NCI-H1417 (cell line): ENCODE data around the gene ULK1.
"Not testable (repeated sequence)": the region's sequence is repeated elsewhere in the genome, so short reads cannot be mapped to it uniquely, and the experiment has no call there.

Experiments used
- DNase-seq, 3 experiments: peaks; one replicate each; lab custom pipeline; 2025; lab: John Stamatoyannopoulos, UW

The ULK1 gene

GRCh38 chr12:131943389-131943788 is 49.0 kb downstream of the ULK1 start:
- no peak for DNase-seq

DNA sequence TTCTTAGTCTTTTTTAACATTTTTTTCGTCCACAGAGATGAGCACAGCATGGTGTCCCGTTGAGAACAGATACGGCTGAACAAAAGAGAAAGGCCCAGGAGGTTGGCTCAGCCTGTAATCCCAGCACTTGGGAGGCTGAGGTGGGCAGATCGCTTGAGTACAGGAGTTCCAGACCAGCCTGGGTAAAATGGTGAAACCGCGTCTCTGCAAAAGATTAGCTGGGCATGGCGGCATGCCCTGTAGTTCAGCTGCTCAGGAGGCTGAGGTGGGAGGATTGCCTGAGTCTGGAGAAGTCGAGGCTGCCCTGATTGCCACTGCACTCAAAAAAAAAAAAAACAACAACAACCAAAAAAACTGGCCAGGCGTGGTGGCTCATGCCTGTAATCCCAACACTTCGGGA is 49.5 kb downstream of the ULK1 start:
- DNase-seq: no peak

- DNase-seq: no peak
These were observed 50.3 kb downstream of the ULK1 start for GRCh38 chr12:131944601-131945251.

GRCh38 chr12:131946757-131947156 is 52.3 kb downstream of the ULK1 start:
- DNase-seq: no peak

DNA sequence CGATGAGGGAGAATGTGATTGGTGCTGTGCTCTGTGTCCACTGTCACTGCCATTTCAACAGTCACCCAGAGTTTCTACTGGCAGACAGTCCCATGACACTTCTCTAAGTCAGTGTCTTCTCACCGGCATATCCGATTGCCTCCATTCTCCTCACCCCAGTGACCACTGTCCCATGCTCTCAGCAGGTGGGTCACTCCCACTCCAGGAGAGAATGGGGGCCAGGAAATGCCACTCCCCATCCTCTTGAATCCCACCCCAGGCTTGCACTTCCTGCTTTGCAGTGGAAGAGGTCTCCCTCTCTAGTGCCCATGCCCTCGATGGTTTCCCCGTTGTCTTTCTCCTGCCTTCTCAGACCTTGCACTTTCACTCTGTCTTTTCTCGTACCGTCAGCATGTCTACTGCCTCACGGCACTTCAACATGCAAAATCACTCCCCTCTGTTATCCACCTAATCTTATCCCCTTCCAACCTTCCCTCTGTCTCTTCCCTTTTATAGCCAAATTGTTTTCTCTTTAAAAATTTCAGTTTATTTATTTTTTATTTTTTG is 53.1 kb downstream of the ULK1 start:
- DNase-seq: no peak

DNA sequence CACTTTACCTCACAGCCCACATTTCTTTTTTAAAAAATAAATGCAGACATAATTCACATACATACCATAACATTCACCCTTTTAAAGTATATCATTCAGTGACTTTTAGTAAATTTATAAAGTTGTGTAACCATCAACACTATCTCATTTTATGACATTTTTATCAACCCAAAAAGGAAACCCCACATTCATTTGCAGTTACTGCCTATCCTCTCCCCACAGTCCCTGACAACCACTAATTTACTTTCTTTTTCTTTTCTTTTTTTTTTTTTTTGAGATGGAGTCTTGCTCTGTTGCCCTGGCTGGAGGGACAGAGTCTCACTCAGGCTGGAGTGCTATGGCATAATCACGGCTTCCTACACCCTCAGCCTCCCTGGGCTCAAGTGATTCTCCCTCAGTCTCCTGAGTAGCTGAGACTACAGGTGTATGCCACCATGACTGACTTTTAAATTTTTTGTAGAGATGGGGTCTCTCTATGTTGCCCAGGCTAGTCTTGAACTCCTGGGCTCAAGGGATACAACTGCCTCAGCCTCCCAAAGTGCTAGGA is 53.8 kb downstream of the ULK1 start:
- DNase-seq: no peak

- DNase-seq: not testable (repeated sequence)
These were observed 54.5 kb downstream of the ULK1 start for GRCh38 chr12:131948713-131949430.

DNA sequence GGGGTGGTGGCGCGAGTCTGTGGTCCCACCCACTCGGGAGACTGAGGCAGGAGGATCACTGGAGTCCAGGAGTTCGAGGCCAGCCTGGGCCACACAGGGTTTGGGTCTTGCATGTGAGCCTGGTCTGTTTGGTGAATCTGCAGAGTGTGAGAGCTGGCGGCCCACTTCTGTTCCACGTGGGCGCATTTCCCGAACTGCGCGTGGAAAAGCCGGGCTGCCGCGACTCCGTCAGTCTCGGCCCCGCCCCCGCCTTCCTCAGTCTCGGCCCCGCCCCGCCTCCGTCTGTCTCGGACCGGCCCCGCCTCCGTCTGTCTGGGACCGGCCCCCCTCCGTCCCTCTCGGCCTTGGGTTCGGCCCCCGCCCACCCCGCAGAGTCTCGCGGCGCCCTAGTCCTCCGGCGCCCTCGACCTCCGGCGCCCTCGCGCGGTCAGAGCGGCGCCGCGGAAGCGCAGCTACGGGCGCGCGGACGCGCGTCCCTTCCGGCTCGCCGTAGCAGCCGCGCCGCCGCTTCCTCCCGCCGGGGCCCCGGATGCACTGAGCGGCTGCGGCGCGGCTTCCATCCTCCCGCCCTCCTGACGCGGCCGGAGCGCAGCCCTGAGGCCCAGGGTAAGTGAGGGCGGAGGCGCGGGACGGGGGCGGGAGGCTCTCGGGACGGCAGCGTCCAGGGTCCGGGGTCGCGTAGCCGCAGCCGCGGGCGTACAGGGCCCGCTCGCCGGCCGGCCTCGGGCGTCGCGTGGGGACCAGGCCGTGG is 55.2 kb downstream of the ULK1 start, which contains the start of gene EP400:
Gene EP400 (plus strand): TSS at position 512 of the 751 bp plus-strand sequence. CDS start 10,678 bp downstream, outside the sequence.
- peak; percentile 95 to 97 (median 95) for DNase-seq

GRCh38 chr12:131950182-131950913 is 55.9 kb downstream of the ULK1 start:
- DNase-seq: peak in 2 of 3 experiments; percentile 78 to 84

GRCh38 chr12:131953810-131954209 is 59.4 kb downstream of the ULK1 start:
- DNase-seq: not testable (repeated sequence)

- not testable (repeated sequence) for DNase-seq
These were observed 60.0 kb downstream of the ULK1 start for GRCh38 chr12:131954460-131954859.

DNA sequence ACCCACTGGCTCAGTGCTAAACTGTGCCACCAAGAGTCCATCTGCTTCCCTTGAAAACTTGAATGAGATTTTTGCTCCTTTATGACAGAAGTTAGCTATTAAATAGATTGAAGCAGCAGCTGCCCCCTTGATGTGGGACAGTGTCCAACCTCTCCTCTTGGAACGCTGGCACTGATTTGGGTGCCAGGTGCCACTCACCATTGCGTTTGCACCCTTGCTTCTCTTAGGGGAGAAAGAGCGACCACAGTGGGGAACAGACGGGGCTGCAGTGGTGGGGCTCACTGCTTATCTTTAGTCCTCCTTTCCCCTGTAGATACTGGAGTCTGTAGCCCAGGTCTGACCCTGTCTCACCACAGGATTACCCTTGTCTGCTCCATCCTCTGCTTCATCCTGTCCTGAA is 64.7 kb downstream of the ULK1 start:
- no peak for DNase-seq

DNA sequence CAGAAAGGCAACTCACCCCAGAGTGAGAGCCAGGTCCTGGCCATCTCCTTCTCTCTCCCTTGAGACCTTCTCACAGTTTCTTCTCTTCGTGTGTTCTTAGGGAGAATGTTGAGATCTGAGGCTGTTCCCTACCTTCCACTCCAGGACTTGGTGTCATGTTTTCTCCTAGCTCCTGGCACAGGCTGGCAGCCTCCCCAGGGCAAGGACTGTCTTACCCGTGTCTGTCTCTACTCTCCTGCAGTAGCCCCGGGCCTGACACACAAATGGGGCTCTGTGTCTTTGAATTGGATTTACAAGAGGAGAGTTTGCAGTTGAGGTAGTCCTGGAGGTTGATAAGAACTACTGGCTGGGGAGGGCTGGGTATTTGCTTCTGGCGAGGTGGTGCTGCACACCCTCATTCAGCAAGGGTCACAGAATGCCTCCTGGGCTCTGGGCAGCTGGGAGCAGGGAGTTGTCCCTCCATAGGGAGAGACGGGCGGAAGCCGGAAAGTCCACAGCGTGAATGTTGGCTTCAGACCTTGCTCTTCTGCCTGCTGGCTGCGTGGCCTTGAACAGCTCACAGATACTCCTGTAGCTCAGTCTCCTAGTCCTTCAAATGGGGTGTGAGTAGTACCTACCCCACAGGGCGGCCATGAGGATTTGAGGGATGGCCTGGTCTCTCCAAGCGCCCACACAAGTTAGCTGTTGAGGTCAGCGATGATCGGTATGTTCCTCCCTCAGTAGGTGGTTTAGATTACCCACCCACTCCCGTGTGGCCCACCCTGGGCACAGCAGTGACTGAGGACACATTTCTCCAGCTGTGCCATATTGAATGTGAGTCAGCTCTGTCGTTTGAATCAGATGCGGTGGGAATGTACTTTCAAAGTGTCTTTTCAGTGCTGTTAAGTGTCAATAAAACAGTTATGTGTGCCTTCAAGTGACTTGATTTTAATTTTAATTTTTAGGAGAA is 65.5 kb downstream of the ULK1 start:
- no peak for DNase-seq

DNA sequence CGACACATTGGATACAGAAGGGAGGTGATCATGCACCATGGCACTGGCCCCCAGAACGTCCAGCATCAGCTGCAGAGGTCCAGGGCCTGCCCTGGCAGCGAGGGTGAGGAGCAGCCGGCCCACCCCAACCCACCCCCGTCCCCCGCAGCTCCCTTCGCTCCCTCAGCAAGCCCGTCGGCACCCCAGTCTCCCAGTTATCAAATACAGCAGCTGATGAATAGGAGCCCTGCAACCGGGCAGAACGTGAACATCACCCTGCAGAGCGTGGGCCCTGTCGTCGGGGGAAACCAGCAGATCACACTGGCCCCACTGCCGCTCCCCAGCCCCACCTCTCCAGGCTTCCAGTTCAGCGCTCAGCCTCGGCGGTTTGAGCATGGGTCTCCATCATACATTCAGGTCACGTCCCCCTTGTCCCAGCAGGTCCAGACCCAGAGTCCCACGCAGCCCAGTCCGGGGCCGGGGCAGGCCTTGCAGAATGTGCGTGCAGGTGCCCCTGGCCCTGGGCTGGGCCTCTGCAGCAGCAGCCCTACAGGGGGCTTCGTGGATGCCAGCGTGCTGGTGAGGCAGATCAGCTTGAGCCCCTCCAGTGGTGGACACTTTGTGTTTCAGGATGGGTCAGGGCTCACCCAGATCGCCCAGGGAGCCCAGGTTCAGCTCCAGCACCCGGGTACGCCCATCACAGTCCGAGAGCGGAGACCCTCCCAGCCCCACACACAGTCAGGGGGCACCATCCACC is 66.3 kb downstream of the ULK1 start:
- DNase-seq: not testable (repeated sequence)

DNA sequence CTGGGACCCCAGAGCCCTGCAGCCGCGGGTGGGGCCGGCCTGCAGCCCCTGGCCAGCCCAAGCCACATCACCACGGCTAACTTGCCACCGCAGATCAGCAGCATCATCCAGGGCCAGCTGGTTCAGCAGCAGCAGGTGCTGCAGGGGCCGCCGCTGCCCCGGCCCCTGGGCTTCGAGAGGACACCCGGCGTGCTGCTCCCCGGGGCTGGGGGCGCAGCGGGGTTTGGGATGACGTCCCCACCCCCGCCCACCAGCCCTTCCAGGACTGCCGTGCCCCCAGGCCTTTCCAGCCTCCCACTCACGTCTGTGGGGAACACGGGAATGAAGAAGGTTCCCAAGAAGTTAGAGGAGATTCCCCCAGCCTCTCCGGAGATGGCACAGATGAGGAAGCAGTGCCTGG is 66.9 kb downstream of the ULK1 start:
- not testable (repeated sequence) for DNase-seq

- no peak for DNase-seq
These were observed 67.6 kb downstream of the ULK1 start for GRCh38 chr12:131962069-131962468.

DNA sequence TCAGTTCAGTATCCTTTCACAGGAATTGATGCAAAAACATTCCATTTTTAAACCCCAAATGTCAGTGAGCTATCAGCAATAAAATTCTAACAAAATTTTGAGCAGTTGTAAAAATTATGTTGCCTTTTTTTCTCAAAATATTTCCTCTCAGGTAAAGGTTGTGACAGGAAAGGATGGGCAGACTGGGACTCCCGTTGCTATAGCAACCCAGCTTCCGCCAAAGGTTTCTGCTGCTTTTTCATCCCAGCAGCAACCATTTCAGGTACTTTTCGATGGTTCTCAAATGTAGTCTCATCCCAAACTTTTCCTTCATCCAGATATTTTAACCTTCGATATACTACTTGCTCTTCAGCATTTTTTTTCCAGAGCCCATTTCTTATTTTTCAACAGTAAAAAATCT is 69.0 kb downstream of the ULK1 start:
- DNase-seq: peak in 1 of 3 experiments; percentile 10

GRCh38 chr12:131965073-131965472 is 70.7 kb downstream of the ULK1 start:
- DNase-seq: no peak

DNA sequence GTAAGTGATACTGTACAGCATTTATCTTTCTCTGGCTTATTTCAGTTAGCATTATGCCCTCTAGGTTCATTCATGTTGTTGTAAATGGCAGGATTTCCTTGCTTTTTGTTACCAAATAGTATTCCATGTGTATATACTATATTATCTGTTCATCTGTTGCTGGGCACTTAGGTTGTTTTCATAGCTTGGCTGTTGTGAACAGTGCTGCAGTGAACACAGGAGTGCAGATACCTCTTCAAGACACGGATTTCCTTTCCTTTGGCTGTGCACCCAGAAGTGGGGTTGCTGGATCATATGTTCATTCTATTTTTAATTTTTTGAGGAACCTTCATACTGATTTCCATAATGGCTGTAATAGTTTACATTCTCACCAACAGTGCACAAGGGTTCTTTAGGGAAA is 76.8 kb downstream of the ULK1 start:
- DNase-seq: no peak
